GM12864 (cell line): Measurements from ENCODE around the gene PLEKHA6.
"Not testable (repeated sequence)": the region's sequence is repeated elsewhere in the genome, so short reads cannot be mapped to it uniquely, and the experiment has no call there.

Experiments
- DNase-seq: peaks from one replicate; pipeline ENCODE4 v3.0.0-alpha.2; 2011; ENCODE audit warnings: low read depth
- H3K4me3 ChIP-seq: 2 replicates; pipeline ENCODE4 v1.5.1; 2011; ENCODE audit warnings: mild to moderate bottlenecking, low read depth, low read length, control low read depth
- TF ChIP-seq, protein P1 (sequence below): IDR thresholded peaks from 2 replicates; pipeline ENCODE4 v1.5.1; 2011; ENCODE audit warnings: low read depth, mild to moderate bottlenecking, moderate library complexity, low read length, control low read depth, inconsistent platforms; ENCODE audit errors: missing control alignments

PLEKHA6 gene

GRCh38 chr1:204249736-204250427 lies 109.8 kb downstream of the PLEKHA6 start:
- DNase-seq: no peak
- H3K4me3 ChIP-seq: no peak overlapping the region
- TF ChIP-seq, protein P1, sequence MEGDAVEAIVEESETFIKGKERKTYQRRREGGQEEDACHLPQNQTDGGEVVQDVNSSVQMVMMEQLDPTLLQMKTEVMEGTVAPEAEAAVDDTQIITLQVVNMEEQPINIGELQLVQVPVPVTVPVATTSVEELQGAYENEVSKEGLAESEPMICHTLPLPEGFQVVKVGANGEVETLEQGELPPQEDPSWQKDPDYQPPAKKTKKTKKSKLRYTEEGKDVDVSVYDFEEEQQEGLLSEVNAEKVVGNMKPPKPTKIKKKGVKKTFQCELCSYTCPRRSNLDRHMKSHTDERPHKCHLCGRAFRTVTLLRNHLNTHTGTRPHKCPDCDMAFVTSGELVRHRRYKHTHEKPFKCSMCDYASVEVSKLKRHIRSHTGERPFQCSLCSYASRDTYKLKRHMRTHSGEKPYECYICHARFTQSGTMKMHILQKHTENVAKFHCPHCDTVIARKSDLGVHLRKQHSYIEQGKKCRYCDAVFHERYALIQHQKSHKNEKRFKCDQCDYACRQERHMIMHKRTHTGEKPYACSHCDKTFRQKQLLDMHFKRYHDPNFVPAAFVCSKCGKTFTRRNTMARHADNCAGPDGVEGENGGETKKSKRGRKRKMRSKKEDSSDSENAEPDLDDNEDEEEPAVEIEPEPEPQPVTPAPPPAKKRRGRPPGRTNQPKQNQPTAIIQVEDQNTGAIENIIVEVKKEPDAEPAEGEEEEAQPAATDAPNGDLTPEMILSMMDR: no peak

GRCh38 chr1:204248954-204249353 lies 110.8 kb downstream of the PLEKHA6 start:
- DNase-seq: no peak
- H3K4me3 ChIP-seq: no peak overlapping the region
- TF ChIP-seq, protein P1: no peak

- H3K4me3 ChIP-seq: no peak overlapping the region
- TF ChIP-seq, protein P1: no peak
- DNase-seq: no peak
Observed at GRCh38 chr1:204246876-204247275, 112.9 kb downstream of the PLEKHA6 start.

GRCh38 chr1:204242920-204243319 lies 116.8 kb downstream of the PLEKHA6 start:
- no peak for DNase-seq
- TF ChIP-seq, protein P1: no peak
- no peak overlapping the region for H3K4me3 ChIP-seq

DNA sequence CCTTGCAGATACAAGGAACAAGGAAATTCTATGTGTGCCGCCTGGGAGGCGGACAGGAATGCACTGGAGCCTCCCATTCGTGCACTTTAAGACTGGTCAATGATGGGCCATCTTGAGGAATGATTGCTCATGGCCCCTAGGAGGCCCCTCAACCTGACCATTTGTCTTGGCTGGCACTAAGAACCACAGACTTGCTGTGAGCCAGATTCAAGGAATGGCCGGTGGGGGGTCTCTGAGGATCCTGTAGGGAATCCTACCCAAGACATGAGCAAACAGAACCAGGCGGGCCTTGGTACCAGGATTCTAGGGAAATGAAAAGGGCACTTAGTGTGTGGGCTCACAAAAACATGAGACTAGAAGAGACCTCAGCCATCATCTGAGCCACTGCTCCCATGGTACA lies 117.8 kb downstream of the PLEKHA6 start:
- no peak for DNase-seq
- TF ChIP-seq, protein P1: no peak
- no peak overlapping the region for H3K4me3 ChIP-seq

- TF ChIP-seq, protein P1: no peak
- no peak overlapping the region for H3K4me3 ChIP-seq
- no peak for DNase-seq
Observed at GRCh38 chr1:204241050-204241449, 118.7 kb downstream of the PLEKHA6 start.

DNA sequence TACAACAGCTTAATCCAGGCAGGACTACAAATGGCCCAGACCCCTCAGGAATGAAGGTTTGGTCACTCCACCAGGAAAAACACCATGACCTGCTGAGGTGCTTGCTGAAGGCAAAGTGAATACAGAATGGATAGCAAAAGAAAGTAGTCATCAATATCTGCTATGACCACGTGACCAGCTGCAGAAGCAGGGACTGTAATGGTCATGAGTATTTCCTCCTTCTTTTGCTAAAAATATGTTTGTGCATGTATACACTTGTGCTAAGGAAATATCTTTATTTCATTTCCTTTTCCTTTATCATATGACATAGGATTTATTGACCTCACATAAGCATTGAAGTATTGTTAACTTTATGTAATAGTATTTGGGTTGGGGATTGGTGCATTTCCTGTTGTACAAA lies 119.5 kb downstream of the PLEKHA6 start:
- no peak overlapping the region for H3K4me3 ChIP-seq
- TF ChIP-seq, protein P1: no peak
- no peak for DNase-seq

DNA sequence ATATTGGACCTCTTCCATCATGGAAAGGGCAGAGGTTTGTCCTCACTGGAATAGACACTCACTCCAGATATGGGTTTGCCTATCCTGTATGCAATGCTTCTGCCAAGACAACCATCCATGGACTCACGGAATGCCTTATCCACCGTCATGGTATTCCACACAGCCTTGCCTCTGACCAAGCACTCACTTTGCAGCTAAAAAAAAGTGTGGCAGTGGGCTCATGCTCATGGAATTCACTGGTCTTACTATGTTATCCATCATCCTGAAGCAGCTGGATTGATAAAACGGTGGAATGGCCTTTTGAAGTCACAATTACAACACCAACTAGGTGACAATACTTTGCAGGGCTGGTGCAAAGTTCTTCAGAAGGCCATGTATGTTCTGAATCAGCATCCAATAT lies 120.3 kb downstream of the PLEKHA6 start:
- not testable (repeated sequence) for H3K4me3 ChIP-seq, DNase-seq

DNA sequence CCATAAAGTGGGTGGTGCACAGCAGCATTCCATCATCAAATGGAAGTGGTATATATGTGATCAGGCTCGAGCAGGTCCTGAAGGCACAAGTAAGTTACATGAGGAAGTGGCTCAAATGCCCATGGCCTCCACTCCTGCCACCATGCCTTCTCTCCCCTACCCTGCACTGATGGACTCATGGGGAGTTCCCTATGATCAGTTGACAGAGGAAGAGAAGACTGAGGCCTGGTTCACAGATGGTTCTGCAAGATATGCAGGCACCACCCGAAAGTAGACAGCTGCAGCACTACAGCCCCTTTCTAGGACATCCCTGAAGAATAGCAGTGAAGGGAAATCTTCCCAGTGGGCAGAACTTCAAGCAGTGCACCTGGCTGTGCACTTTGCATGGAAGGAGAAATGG lies 121.2 kb downstream of the PLEKHA6 start:
- H3K4me3 ChIP-seq, DNase-seq: not testable (repeated sequence)

- not testable (repeated sequence) for H3K4me3 ChIP-seq, DNase-seq
Observed at GRCh38 chr1:204237515-204237914, 122.2 kb downstream of the PLEKHA6 start.
